ENCODE measurements around the gene MSMP. TPM values are rescaled to one million over a fixed set of nuclear protein-coding genes. Genes with fewer than 3 reads are reported as not detected.
A peak's percentile ranks its signal among the peaks of the same experiment; 100 is the strongest.

MSMP gene
- total RNA-seq, 1 donor from 2014 or later: not detected

DNA sequence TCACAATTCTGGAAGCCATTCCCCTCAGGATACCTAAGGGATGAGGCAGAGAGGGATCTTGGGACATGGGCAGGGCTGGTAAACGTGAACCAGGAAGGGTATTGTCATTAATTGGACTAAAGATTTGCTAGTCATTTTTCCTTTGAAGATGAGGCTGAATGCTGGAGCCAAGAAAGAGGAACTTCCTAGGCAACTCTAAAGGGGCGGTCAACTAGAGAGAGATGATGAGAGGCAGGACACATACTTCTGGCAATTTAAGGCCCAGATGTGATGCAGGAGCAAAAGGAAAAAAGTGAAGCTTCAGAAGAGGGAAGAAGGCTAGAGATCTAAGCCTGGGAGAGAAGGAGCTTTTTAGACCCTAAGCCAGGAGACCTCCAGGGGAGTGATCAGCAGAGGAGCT, 10.6 kb downstream of the MSMP start:
- DNase-seq: no peak

DNA sequence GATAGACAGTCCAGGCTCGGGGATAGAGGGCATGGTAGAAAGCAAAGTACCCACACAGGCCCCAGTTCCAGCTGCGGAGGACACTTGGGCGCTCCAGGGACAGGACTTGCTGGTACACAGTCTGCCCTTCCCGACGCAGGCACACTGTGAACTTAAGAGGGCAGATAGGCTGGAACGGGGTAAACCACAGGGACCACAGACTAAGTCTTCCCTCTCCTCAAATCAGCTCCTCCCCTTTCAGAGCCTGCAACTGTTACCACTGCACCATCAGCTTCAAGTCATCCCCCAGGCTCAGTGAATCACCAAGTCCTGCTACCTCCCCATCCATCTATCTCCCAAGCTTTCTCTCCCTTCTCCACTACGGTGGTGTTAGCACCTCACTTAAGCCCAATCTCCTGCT, 12.3 kb downstream of the MSMP start:
- no peak for DNase-seq

GRCh38 chr9:35740243-35740642, 13.8 kb downstream of the MSMP start:
- DNase-seq: no peak

- no peak for DNase-seq
Observed at GRCh38 chr9:35738924-35739323, 15.2 kb downstream of the MSMP start.

GRCh38 chr9:35738186-35738585, 15.9 kb downstream of the MSMP start:
- no peak for DNase-seq

DNA sequence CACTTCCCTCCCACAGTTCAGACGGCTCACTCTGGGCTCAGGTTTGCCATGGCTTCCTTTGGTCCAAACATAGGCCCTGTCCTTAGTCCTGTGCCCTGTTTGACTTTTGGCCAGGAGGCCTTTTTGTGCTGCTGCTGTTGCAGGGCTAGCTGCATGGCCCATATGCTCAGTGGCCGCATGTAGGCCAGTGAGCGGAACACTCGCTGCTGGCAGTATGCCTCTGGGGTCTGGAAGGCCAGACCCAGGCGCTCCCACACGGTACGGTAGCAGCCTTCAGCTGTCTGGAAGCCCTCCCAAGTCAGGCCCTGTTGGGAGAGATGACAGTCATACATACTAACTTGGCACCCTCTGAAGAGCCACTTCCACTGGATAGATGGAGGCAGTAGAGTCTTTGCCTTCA, 16.9 kb downstream of the MSMP start:
- no peak for DNase-seq

DNA sequence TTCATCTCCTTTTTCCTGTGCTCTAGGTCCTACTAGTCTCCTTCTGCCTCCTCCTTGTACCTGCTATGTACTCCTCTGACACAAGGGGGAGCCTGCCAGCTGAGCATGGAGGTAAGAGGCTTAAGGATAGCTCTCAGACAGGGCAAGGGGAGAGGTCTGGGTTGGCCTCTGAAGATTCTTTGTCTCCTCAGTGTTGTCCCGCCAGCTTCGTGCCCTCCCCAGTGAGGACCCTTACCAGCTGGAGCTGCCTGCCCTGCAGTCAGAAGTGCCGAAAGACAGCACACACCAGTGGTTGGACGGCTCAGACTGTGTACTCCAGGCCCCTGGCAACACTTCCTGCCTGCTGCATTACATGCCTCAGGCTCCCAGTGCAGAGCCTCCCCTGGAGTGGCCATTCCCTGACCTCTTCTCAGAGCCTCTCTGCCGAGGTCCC, 17.9 kb downstream of the MSMP start:
- DNase-seq: peak; percentile 63

GRCh38 chr9:35734096-35734495, 20.0 kb downstream of the MSMP start:
- no peak for DNase-seq

- peak; percentile 52 for DNase-seq
Observed at GRCh38 chr9:35732800-35733541, 21.1 kb downstream of the MSMP start.

DNA sequence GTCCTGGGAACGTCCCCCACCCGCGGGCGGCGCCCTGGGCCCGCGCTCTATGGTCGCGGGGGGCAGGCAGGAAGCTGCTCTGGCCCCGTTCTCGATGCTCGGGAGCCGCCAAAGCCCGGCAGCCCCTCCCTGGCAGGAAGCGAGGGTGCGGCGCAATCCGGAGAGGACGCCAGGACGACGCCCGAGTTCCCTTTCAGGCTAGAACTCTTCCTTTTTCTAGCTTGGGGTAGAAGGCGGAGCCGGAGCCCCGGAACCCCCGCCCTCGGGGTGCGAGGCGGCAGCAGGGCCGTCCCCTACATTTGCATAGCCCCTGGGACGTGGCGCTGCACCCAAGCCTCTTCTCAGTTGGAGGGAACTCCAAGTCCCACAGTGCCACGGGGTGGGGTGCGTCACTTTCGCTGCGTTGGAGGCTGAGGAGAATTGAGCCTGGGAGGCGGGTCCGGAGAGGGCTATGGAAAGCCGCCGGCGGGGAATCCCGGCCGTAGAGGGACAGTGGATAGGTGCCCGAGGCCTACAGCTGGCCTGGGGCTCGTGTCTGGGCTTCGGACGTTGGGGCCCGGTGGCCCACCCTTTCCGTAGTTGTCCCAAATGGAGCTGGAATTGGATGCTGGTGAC, 21.8 kb downstream of the MSMP start, which contains the start of the genes CREB3 and TLN1:
Gene CREB3 (plus strand): TSS at position 482 of the 615 bp plus-strand sequence. CDS start 107 bp downstream, at position 589.
Gene TLN1 (minus strand): TSS at position 11 of the 615 bp plus-strand sequence. CDS start 6,501 bp downstream, outside the sequence.
- peak; percentile 98 for DNase-seq

DNA sequence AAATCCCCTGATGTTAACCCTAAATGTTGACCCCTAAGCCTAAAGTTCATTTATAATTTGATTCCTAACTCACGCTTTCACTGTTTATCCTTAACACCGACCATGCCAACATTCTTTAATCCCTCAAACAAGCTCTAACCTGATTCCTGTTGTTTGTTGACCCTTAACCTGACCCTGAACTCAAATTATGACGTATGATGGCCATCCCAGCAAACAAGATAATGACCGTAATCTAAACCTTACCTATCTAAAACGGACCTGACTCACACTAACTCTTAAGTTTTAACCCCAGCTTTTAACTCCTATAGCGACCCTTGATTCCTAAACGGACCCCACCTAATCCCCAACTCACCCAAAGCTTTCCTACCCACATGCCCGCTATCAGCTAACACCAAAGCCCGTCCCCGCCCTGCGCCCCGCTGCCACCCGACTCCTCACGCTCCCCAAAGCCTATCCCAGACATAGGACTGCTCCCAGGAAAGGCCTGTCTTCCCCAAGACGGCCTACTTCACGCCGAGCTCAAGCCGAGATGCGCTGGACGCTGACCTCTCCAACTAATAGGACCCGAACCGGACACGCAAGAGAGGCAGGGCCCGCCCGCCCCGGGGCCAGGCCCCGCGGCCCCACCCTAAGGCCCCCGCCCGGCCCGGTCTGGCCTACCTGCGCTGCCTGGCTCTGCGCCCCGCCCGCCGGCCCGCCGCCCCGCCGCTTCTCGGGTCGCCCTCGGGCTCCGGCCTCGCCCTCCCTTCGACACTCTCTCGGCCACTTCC, 22.5 kb downstream of the MSMP start:
- DNase-seq: no peak

DNA sequence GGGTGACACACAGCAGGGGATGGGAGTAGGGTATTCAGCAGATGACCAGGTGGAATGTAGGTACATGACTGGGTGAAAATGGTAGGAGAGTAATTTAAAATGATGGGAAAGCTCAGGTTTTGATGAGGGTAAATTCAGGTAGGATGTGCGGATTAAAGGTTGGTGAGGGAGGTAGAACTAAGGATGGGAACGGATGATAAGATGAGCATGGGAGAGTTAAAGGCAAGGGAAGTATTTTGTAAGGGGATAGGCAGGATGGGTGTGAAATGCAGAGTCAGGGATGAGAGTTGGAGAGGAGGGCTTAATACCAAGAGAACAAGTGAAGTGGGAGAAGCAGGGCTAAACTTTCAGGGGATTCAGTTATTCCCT, 23.6 kb downstream of the MSMP start:
- DNase-seq: no peak

GRCh38 chr9:35729700-35730485, 24.2 kb downstream of the MSMP start:
- no peak for DNase-seq

DNA sequence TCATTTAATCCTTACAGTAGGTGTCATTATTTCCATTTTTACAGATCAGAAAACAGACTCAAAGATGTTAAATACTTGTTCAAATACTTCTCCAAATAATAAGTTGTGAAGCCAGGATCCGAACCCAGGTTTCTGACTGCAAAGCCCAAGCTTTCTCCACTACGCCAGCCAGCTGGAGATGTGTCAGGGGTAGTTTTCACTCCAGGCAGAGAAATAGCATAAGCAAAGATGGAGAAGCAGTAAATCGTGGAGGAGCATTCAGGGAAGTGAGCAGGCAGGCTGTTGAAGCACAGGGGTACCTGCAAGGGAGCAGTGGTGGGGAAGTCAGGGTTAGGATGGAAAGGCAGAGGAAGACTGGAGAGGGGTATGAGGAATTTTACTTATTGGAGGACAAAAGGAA, 25.0 kb downstream of the MSMP start:
- DNase-seq: no peak

DNA sequence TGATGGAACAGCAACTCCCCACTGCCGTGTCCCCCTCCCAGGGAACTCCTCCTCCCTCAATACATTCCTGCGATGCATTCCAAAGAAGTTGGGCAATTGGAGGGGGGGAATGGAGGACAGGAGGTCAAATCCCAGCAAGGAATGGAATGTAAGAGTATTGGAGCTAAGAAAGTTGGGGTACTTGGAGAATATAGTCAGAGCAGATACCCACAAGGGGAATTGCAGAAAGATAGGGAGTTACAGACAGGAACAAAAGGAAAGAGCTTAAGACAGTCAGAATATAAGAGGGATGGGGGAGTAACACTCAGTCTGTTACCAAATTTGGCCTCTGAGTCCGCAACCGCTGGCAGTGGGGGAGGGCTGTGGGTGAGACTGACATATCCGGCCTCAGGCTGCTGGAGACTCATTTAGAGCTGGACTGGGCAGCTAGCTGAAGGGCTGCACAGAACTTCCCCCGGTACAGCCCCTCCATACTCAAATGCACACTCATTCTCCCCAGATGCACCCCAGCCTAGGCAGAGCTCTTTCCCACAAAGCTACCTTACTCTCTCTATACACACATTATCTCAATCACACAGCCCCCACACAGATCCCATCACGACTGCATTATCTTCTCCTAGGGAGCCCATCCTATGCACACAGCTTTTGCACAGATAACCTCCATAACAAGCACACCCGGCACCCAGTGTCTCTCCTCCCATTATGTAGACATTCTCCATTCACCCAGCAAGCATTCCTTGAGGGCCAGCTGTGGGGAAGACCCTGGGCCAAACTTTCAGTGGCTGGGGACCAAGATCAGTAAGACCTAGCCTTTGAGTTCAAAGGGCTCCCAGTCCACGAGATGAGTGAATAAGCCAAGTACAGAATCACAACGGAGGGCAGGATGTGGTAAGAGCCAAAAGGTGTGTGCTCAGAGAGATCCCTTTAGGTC, 25.8 kb downstream of the MSMP start:
- DNase-seq: peak; percentile 44

GRCh38 chr9:35727676-35728040, 26.4 kb downstream of the MSMP start:
- DNase-seq: no peak

- no peak for DNase-seq
Observed at GRCh38 chr9:35726931-35727330, 27.1 kb downstream of the MSMP start.

- no peak for DNase-seq
Observed at GRCh38 chr9:35725362-35725761, 28.7 kb downstream of the MSMP start.

DNA sequence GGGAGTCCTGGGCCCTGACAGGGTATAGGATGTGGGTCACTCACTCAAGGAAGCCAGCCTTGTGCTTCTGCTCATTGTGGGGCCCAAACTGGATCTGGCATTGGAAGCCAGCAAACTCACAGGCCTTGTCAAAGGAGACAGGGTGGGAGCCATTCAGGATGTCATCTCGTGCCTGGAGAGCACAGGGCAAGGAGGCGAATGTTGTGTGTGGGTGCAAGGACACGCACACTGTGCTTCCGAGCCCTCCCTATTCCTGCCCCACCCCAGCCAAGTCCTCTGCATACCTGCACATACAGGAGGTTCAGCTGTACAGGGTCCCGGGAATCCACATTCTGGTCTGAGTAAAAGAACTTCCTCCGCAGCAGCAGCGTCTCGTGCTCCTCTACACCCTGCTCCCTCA, 30.2 kb downstream of the MSMP start:
- no peak for DNase-seq

DNA sequence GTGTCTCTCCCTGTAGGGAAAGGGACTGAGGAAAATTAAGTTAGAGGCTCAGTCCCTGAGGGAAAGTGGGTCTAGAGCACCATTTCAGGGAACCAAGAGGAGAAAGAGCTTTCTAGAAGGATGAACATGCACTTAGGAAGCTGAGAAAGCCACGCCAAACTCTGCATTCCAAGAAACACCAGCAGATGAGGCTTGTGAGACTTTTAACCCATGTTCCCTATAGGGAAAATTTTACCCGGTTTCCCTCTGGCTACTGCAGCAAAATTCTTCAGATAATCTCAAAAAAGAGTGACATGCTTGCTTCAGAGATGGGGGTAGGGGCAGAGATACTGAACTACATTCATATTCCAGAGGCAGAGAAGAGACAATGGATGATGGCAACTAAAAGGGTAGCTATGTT, 30.6 kb downstream of the MSMP start:
- no peak for DNase-seq

- DNase-seq: no peak
Observed at GRCh38 chr9:35719546-35719945, 34.5 kb downstream of the MSMP start.

Data from skin of body (tissue), 2 donors.